ENCODE data around the gene TBC1D2.
"Not testable (repeated sequence)": the region's sequence is repeated elsewhere in the genome, so short reads cannot be mapped to it uniquely, and the experiment has no call there.

GRCh38 chr9:98174502-98174918 is 80.9 kb downstream of the TBC1D2 start:
- TF ChIP-seq, protein P1, sequence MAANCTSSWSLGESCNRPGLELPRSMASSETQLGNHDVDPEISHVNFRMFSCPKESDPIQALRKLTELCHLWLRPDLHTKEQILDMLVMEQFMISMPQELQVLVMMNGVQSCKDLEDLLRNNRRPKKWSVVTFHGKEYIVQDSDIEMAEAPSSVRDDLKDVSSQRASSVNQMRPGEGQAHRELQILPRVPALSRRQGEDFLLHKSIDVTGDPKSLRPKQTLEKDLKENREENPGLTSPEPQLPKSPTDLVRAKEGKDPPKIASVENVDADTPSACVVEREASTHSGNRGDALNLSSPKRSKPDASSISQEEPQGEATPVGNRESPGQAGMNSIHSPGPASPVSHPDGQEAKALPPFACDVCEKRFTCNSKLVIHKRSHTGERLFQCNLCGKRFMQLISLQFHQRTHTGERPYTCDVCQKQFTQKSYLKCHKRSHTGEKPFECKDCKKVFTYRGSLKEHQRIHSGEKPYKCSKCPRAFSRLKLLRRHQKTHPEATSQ (tag by site-specific recombination; IDR thresholded peaks at IDR 0.05), result not testable (repeated sequence)
- TF ChIP-seq, protein P2, sequence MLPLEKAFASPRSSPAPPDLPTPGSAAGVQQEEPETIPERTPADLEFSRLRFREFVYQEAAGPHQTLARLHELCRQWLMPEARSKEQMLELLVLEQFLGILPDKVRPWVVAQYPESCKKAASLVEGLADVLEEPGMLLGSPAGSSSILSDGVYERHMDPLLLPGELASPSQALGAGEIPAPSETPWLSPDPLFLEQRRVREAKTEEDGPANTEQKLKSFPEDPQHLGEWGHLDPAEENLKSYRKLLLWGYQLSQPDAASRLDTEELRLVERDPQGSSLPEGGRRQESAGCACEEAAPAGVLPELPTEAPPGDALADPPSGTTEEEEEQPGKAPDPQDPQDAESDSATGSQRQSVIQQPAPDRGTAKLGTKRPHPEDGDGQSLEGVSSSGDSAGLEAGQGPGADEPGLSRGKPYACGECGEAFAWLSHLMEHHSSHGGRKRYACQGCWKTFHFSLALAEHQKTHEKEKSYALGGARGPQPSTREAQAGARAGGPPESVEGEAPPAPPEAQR (tag by site-specific recombination; IDR thresholded peaks at IDR 0.05), result not testable (repeated sequence)
- TF ChIP-seq, protein P3, sequence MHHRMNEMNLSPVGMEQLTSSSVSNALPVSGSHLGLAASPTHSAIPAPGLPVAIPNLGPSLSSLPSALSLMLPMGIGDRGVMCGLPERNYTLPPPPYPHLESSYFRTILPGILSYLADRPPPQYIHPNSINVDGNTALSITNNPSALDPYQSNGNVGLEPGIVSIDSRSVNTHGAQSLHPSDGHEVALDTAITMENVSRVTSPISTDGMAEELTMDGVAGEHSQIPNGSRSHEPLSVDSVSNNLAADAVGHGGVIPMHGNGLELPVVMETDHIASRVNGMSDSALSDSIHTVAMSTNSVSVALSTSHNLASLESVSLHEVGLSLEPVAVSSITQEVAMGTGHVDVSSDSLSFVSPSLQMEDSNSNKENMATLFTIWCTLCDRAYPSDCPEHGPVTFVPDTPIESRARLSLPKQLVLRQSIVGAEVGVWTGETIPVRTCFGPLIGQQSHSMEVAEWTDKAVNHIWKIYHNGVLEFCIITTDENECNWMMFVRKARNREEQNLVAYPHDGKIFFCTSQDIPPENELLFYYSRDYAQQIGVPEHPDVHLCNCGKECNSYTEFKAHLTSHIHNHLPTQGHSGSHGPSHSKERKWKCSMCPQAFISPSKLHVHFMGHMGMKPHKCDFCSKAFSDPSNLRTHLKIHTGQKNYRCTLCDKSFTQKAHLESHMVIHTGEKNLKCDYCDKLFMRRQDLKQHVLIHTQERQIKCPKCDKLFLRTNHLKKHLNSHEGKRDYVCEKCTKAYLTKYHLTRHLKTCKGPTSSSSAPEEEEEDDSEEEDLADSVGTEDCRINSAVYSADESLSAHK (tag by site-specific recombination; IDR thresholded peaks at IDR 0.05), result not testable (repeated sequence)
- TF ChIP-seq GFI1B (tag by site-specific recombination; IDR thresholded peaks at IDR 0.05); CTCF (tag by site-specific recombination; IDR thresholded peaks at IDR 0.05); ZBTB1 (tag by site-specific recombination; IDR thresholded peaks at IDR 0.05); ZNF558 (tag by site-specific recombination; IDR thresholded peaks at IDR 0.05); ZXDB (tag by site-specific recombination; IDR thresholded peaks at IDR 0.05); ZBTB20 (tag by site-specific recombination; IDR thresholded peaks at IDR 0.05); ZBTB7A (tag by site-specific recombination; IDR thresholded peaks at IDR 0.05; ENCODE audit: low read depth); ZNF274 (IDR thresholded peaks at IDR 0.05; ENCODE audit: low read length); ZNF274 (tag by site-specific recombination; IDR thresholded peaks at IDR 0.05; ENCODE audit: borderline replicate concordance); YY1 (tag by site-specific recombination; IDR thresholded peaks at IDR 0.05); ZIC2 (tag by site-specific recombination; IDR thresholded peaks at IDR 0.05): not testable (repeated sequence)
- TF ChIP-seq, protein P4, sequence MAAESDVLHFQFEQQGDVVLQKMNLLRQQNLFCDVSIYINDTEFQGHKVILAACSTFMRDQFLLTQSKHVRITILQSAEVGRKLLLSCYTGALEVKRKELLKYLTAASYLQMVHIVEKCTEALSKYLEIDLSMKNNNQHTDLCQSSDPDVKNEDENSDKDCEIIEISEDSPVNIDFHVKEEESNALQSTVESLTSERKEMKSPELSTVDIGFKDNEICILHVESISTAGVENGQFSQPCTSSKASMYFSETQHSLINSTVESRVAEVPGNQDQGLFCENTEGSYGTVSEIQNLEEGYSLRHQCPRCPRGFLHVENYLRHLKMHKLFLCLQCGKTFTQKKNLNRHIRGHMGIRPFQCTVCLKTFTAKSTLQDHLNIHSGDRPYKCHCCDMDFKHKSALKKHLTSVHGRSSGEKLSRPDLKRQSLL (tag by site-specific recombination; IDR thresholded peaks at IDR 0.05), result not testable (repeated sequence)
